Stimulated activated CD8-positive, alpha-beta memory T cell treated with anti-CD3 and anti-CD28 coated beads, Interleukin-7, amount 100 ng/mL, for 48 hours (primary cell): Measurements from ENCODE around the gene ARID2.

Source experiments
- DNase-seq, 2 donors: peaks; one replicate each; pipeline ENCODE4 v3.0.0-alpha.2; 2020; ENCODE audit warnings: low read depth in 1 of 2; ENCODE audit errors: extremely low read depth in 1 of 2

ARID2 gene

DNA sequence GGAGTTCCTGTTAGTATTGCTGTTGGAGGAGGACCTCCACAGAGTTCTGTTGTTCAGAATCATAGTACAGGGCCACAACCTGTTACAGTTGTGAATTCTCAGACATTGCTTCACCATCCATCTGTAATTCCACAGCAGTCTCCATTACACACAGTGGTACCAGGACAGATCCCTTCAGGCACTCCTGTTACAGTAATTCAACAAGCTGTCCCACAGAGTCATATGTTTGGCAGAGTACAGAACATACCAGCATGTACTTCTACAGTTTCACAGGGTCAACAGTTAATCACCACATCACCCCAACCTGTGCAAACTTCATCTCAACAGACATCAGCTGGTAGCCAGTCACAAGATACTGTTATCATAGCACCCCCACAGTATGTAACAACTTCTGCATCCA, 120.8 kb downstream of the ARID2 start:
- DNase-seq, result no peak

DNA sequence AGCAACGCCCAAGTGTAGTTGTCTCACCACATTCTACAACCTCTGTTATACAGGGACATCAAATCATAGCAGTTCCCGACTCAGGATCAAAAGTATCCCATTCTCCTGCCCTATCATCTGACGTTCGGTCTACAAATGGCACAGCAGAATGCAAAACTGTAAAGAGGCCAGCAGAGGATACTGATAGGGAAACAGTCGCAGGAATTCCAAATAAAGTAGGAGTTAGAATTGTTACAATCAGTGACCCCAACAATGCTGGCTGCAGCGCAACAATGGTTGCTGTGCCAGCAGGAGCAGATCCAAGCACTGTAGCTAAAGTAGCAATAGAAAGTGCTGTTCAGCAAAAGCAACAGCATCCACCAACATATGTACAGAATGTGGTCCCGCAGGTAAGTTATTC, 123.0 kb downstream of the ARID2 start:
- no peak for DNase-seq

DNA sequence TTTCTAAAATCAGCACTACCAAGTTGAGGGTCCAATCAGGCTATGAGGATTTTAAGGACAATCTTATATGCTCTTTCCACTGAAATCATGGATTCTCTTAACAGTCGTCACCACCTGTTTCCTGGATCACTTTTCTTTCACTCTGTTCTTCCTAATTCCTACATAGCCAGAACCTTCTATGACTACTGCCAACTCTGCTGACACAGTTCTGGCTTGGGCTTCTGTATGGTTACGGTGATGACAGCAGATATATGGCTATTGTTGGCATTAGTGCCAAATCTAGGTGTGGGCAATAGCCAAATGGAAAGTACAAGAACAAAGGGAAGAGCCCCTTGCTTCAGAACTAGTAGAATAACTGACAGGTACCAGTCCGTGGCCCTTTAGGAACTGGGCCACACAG, 124.0 kb downstream of the ARID2 start:
- no peak for DNase-seq

DNA sequence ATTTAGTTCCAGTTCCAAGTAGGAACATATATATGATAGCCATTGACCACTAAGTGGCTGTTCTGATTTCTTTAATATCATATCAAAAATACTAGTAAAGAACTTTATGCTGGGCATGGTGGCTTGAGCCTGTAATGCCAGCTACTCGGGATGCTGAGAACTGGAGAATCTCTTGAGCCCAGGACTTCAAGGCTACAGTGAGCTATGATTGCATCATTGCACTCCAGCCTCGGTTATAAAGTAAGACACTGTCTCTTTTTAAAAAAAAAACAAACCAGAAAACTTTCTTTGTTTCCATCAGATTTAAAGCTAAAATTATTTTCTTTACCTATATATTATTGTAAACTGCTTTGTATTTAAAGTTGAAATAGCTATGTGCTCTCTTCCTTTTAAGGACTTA, 133.8 kb downstream of the ARID2 start:
- no peak for DNase-seq

DNA sequence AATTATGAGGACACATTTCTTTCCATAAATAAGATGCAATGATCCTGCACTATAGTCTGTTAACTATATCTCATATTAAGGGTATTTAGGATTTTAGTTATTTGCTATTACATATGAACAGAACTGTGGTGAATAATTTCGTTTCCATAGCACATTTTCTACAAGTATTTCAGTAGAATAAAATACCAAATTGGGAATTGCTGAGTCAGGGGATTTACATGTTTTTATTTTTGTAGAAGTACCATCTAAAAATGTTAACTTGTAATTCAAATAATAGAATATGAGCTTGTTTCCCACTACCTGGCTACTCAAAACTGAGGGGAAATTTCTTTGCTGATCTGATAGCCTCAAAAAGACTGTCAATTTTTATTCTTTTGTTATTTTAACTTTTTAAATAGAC, 136.8 kb downstream of the ARID2 start:
- DNase-seq, result no peak

DNA sequence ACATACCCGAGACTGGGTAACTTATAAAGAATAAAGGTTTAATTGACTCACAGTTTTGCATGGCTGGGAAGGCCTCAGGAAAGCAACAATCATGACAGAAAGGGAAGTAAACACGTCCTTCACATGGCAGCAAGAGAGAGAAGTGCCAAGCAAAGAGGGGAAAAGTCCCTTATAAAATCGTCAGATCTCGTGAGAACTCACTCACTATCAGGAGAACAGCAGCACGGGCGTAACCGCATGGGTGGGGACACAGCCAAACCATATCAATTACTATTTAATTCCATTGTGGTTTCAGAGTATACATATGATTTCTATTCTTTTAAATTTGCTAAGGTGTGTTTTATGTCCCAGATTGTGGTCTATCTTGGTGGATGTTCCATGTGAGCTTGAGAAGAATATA, 142.9 kb downstream of the ARID2 start:
- no peak for DNase-seq

DNA sequence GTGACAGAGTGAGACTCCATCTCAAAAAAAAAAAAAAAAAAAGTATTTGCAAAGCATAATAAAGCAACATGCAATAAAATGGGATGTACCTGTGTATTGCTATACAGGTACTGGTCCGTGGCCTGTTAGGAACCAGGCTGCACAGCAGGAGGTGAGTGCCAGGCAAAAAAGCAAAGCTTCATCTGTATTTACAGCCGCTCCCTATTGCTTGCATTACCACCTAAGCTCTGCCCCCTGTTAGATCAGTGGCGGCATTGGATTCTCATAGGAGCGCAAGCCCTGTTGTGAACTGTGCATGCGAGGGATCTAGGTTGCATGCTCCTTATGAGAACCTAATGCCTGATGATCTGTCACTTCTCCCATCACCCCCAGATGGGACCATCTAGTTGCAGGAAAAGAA, 147.6 kb downstream of the ARID2 start:
- no peak for DNase-seq

DNA sequence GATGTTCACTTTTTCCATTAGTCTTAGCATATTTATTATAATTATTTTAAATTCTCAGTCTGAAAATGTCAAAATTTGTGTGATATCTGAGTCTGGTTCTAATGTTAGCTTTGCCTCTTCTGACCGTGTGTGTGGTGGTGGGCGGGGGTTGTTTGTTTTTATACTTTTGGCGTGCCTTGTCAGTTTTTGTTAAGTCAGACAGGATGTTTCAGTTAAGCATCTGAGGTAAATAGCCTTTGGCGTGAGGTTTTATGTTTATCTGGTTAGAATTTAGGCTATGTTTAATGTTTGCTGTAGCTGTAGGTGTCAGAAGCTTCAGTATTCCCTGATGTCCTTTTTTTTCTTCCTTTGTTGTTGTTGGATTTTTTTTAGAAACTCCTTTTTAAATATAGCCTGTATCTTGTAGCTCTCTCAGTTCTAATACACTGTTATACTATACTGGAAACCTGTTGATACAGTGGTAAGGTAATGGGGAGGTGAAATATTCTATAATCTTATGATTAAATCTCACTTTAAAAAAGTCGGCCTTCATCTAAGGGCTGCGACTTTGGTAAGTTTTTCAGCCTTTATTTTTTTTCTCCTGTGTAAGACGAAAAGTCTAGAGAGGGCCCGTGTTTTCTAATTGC, 149.2 kb downstream of the ARID2 start:
- DNase-seq, result no peak

DNA sequence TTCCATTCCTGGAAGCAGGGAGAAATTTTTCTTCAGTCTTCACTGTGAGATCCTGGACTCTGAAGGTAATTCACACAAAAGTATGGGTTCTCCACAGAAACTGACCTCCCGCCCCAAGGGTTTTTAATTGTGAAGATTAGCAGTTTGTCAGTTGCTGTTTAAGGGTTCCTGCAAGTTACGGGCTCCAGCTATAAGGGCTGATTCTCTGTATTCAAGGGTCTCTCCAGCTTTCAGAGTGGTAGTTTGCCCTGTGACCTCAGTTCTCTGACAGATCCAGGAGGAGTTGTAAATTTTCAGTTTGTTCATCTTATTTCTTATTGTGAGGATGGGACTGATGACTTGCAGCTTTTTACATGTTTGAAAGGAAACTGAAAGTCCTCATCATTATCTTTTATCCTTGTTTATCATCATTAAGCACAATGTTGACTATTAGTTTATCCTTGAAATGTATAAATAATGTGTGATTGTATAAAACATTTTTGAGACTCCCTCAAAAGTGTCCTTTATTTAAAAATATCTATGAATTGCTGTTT, 149.9 kb downstream of the ARID2 start:
- DNase-seq, result no peak

DNA sequence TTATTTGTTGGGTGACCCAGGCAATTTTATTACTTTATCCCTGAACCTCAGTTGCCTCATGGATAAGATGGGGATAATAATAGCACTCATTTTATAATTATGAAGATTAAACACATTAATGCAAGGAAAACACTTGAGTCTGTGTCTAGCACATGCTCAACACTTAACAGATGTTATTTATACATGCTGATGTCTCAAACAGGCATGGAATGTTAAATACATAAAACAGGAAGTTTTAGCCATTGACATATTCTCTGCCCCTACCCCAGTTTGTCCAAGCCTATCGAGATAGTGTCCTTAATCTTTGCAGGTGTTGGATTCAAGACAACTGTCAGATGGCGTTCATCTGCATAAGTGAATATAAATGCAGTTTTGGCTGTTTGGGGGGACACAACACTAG, 151.0 kb downstream of the ARID2 start:
- no peak for DNase-seq

DNA sequence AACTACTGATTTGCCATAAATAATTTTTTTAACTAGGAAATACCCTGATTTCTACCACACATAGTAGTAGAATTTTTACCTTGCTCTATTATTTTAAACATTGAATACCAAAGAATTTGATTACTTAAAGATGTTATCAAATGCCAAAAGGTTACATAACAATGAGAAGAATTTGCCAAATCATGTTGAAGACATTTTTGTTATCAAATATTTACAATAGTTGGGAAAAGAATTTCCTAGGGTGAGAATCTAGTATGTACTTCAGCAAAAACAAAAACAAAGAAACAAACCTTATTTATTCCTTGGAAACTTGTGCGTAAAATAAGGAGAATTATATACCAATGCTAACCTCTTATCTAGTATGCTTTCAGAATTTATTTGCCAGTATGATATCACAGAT, 153.7 kb downstream of the ARID2 start:
- no peak for DNase-seq

DNA sequence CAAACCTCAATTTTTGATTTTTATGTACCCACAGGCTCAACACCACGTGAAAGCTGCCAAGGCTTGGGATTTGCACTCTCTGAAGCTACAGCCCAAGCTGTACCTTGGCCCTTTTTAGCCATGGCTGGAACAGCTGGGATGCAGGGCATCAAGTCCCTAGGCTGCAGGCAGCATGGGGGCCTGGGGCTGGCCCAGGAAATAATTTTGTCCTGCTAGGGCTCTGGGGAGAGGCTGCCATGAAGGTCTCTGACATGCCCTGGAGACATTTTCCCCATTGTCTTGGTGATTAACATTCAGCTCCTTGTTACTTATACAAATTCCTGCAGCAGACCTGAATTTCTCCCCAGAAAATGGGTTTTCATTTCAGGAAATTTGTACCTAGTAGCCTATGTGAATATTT, 157.2 kb downstream of the ARID2 start:
- DNase-seq, result no peak

DNA sequence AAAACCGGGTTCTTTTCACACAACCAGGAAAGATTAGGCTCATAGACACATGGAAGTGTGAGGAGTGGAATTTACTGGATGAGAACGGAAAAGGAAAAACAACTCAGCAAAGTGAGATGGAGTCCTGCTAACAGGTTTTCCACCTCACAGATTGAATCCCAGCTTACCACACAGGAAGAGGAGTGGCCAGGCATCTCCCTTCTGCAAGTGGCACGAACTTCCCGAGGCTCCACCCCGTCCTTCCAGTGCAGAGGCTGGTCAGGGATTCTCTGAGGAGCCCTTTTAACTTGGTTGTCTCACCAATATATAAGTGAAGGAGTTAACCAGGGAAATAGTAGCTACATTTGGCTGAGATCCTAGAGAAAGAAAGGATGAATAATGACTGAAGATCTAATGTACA, 158.0 kb downstream of the ARID2 start:
- DNase-seq, result no peak

DNA sequence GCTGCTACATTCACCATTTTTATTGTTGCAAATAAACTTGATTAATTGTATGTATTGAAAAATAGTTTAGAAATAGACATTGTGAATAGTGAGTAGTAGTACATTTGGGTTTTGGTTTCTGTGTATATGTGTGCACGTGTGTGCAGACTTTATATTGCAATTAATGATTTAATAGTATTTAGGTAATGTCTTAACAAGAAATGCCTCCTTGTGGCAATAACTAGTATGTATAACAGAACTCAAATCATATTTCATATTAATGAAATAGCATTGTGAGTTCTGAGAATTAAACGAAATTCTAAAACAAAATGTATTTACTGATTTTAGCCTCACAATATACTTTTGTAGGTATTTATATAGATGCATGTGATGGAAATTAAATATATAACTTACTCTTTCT, 160.8 kb downstream of the ARID2 start:
- no peak for DNase-seq

DNA sequence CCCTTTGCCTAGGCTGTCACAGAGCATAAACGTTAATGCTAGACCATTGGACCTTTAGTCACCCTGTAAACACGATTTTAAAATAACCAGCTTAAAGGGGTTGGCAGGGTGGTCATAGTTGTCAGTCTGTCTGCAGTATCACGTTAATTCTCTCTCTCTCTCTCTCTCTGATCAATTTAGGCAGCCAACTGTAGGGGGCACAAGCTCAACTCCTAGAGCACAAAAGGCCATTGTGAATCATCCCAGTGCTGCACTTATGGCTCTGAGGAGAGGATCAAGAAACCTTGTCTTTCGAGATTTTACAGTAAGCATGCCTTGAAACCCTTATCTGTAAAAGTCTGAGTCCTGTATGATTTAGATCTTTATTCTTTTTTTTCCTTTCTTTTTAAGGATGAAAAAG, 163.7 kb downstream of the ARID2 start:
- no peak for DNase-seq

DNA sequence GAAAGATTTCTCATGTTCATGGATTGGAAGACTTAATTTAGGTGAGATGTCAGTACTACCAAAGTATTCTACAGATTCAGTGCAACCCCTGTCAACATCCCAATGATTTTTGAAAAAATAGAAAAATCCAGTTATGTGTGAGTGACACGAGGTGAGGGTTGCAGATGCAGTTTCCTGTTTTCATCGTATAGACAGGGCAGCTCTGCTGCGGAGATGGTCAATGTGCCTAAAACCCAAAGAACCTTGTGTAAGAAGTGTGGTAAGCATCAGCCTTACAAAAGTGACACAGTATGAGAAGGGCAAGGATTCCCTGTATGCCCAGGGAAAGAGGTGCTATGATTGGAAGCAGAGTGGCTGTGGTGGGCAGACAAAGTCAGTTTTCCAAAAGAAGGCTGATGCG, 166.5 kb downstream of the ARID2 start:
- no peak for DNase-seq

DNA sequence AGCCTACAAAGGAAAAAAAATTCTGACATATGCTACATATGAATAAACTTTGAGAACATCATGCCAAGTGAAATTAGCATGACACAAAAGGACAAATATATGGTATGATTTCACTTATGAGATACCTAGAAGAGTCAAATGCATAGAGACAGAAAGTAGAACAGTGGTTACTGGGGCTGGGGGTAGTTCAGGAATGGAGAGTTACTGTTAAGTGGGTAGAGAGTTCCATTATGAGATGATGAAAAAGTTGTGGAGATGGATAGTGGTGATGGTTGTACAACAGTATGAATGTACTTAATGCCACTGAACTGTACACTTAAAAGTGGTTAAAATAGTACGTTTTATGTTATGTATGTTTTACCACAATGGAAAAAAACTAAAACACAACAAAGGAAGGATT, 168.6 kb downstream of the ARID2 start:
- DNase-seq, result no peak

DNA sequence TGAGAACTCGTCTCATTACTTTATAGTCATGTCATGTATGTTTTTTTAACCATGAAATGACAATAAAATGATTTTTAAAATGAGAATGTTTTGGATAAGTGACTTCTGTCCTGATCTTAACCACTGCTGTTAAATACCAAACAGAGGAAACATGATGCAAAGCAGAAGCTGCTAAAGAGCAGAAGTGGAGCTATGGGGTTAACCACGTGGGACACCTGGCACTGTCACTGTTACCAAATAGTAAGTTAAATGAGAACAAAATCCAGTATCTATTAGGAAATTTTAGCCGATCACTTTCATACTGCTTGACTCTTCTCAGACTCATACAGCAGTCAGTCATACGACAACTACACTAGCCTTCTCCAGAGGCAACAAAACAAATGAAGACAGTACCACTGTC, 178.4 kb downstream of the ARID2 start:
- no peak for DNase-seq

DNA sequence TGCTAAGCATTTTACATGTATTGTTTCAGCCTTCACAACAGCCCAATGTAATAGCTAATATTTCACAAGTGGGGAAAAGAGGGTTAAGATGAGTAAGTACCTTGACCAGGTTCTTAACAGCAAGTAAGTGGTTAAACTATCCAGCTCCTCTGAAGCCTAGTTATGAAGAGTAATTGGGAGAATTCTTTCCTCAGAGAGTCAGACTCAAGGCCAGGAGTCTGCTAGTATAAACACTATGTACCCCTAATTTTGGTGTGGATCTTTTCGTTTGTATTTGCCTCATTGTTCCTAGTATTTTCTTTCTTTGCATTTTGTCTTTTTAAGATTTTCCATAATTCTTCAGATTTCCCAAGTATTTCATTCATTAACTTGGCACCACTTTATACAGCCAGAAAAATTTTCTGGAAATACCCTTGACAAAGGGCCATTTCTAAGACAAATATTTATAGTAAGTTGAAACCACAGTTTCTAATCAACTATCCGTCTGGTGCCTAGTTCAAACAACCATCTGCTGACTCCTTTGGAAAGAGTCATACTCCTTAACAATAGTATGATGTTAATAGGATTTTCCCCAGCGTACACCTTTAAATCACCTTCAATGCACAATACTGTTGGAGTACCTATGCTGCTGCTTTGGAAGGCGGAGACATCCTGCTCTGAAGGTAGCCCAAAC, 179.7 kb downstream of the ARID2 start:
- no peak for DNase-seq

DNA sequence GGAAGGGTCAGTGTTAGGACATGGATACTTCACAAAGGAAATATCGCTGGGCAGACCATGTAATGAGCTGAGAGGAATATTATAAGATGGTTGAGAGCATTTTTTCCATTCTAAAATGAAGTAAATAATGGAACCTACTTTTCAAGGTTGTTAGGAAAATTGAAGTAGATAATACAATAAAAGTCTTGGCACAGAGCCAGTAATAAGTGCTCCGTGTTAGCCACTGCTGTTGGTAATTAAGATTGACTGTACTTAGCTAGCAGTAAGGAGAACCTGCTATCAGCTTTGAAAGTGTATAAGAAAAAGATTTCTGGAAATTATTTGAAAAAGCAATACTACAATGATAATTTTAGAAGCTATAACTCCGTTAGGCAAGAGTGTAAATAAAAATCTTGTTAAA, 183.3 kb downstream of the ARID2 start:
- no peak for DNase-seq

DNA sequence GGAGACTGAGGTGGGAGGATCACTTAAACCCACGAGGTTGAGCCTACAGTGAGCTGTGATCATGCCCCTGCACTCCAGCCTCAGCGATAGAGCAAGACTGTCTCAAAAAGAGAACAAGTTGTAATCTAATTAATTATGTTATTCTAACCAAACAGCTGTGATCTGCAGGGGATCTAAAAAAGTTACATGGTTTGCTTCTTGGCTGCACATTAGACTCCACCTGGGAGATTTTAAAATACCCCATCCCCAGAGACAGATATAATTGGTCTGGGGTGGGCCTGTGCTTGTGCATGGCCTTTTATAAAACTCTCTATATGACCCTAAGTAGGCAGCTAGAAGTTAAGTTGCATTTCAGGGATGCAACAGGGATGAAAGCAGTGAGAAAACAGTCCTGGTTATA, 184.1 kb downstream of the ARID2 start:
- no peak for DNase-seq

DNA sequence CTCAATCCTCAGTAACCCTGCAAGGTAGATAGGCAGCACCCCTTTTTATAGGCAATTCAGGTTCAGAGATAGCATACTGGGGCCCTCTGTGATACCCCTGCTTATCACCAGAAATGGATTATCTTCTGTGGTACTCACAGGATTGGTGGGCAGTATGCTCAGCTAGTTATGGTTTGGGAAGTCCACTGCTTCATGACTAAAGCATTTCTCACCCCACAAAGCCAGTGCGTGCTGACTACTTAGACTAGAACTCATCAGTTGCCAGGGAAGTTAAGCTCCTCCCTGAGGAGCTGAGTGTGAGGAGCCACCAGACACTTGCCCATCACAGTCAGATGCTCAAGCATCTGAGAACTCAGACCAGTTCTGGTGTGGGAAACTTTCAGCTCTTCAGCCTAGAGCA, 184.6 kb downstream of the ARID2 start:
- no peak for DNase-seq

DNA sequence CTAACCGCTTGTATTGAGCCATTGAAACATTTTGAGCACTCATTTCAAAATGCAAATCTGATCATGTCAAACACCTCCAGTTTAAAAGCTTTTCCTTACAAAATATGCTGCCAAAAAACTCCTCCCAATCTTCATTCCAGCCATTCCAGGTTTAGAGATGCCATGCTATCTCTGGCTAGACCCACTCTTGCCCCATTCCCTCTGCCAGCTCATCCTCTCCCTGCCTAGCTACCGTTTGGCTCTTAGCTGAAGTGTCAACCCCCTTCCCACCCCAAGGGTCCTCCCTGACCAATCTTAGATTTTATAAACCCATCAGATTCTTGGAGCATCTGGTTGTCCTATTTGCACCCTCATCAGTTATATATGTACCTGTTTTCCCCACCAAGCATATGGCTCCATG, 185.9 kb downstream of the ARID2 start:
- no peak for DNase-seq
